ENCODE data around the gene PEX6. TPM values are rescaled to one million over a fixed set of nuclear protein-coding genes. Genes with fewer than 3 reads are reported as not detected.

The PEX6 gene
- total RNA-seq, 3 donors from 2014 or later = 13.0 to 22.3 (median 18.9) TPM

DNA sequence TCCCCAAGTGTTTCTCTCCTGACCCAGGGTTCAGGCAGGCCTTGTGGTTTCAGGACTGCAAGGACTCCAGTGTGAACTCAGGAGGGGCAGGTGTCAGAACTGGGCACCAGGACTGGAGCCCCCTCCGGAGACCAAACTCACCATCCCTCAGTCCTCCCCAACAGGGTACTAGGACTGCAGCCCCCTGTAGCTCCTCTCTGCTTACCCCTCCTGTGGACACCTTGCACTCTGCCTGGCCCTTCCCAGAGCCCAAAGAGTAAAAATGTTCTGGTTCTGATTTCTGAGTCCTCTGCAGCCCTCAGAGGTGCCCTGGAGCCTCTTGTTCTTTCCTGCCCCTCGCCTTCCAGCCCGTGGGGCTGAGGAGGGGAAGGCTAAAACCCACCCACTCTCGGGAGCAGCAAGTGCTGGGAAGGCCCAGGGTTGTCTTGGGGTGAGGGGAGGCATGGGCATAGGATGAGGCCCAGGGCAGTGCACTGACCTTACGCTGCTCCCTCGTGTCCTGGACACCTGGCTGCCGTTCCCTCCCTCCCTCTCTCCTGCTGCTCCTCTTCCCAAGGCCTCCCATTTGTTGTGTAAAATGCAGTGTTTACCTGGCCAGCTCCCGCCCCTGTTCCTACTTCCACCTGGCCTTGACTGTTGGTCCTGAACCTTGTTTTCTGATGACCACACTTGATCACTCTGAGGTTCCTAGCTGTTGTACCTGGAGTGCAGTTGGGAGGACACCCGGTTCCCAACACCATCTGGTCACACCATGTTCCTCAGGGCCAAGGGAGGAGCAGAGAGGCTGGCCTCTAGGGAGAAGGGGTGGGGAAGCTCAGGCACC, 39.8 kb downstream of the PEX6 start:
- no peak for TF ChIP-seq POLR2AphosphoS5 (IDR thresholded peaks at IDR 0.05)
- TF ChIP-seq POLR2A (IDR thresholded peaks at IDR 0.05) = no peak
- TF ChIP-seq, protein P1, sequence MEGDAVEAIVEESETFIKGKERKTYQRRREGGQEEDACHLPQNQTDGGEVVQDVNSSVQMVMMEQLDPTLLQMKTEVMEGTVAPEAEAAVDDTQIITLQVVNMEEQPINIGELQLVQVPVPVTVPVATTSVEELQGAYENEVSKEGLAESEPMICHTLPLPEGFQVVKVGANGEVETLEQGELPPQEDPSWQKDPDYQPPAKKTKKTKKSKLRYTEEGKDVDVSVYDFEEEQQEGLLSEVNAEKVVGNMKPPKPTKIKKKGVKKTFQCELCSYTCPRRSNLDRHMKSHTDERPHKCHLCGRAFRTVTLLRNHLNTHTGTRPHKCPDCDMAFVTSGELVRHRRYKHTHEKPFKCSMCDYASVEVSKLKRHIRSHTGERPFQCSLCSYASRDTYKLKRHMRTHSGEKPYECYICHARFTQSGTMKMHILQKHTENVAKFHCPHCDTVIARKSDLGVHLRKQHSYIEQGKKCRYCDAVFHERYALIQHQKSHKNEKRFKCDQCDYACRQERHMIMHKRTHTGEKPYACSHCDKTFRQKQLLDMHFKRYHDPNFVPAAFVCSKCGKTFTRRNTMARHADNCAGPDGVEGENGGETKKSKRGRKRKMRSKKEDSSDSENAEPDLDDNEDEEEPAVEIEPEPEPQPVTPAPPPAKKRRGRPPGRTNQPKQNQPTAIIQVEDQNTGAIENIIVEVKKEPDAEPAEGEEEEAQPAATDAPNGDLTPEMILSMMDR (IDR thresholded peaks at IDR 0.05) = no peak
- Histone ChIP-seq H3K4me1 (no peaks in the 10 kb centered on the region), H3K27ac (peak overlapping the region in 1 of 2 donors; percentile 50), H3K36me3 (no peaks in the 10 kb centered on the region), H3K4me3 (no peak overlapping the region), H3K27me3 (no peaks in the 10 kb centered on the region), H3K9me3 (no peaks in the 10 kb centered on the region)
- no peak for DNase-seq (ENCODE audit: low spot score in 2 of 2)
- intact Hi-C loops (cut with DNase I; ENCODE audit: low total_unique reads) = no loop called here

DNA sequence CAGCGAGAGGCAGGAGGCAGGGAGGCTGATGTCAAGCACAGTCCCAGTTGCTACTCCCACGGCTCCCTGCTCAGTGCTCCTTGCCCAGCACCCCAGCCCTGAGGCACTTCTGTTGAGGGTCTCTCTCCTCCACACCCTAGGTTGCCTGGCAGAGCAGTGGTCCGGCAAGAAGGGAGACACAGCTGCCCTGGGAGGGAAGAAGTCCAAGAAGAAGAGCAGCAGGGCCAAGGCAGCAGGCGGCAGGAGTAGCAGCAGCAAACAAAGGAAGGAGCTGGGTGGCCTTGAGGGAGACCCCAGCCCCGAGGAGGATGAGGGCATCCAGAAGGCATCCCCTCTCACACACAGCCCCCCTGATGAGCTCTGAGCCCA, 40.6 kb downstream of the PEX6 start:
- TF ChIP-seq POLR2AphosphoS5 (IDR thresholded peaks at IDR 0.05) (no peak), POLR2A (IDR thresholded peaks at IDR 0.05) (no peak)
- TF ChIP-seq, protein P1 (IDR thresholded peaks at IDR 0.05) = no peak
- DNase-seq (ENCODE audit: low spot score in 2 of 2) = no peak
- H3K36me3 ChIP-seq = no peaks in the 10 kb centered on the region
- no peaks in the 10 kb centered on the region for H3K9me3 ChIP-seq
- H3K27ac ChIP-seq = no peak overlapping the region
- H3K4me1 ChIP-seq = no peaks in the 10 kb centered on the region
- intact Hi-C loops (cut with DNase I; ENCODE audit: low total_unique reads) = no loop called here
- no peaks in the 10 kb centered on the region for H3K27me3 ChIP-seq
- H3K4me3 ChIP-seq = no peak overlapping the region

DNA sequence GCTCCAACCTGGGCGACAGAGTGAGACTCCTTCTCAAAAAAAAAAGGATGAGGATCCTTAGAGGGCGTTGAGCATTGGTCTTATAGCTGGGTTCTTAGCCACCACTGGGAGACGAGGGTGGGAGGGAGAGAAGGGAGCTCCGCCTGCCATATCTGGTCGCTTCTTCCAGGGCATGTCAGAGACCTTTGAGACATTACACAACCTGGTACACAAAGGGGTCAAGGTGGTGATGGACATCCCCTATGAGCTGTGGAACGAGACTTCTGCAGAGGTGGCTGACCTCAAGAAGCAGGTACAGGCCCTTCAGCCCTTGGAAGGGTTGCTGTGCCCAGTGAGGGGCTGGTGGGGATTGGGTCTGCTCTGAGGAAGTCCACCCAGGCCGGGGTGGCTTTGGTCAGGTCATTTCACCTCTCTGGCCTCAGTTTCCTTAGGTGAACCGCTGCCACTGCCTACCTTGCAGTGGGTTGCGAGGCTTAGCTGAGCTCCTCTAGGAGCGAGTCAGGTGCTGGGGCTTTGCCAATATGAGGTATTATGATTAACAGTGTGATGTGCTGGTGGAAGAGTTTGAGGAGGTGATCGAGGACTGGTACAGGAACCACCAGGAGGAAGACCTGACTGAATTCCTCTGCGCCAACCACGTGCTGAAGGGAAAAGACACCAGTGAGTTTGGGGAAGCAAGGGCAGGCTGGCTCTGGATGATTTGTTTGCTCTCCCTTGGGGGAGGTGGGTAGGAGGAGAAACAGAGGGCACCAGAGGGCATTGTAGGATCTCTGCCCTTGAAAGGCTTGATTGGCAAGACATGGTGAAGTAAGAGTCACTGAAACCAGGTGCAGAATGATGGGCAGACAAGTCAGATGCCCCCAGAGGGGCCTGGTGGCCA, 41.2 kb downstream of the PEX6 start:
- H3K4me1 ChIP-seq = no peaks in the 10 kb centered on the region
- intact Hi-C loops (cut with DNase I; ENCODE audit: low total_unique reads) = no loop called here
- no peak overlapping the region for H3K4me3 ChIP-seq
- H3K36me3 ChIP-seq = no peaks in the 10 kb centered on the region
- DNase-seq (ENCODE audit: low spot score in 2 of 2) = no peak
- H3K9me3 ChIP-seq = no peaks in the 10 kb centered on the region
- no peak for TF ChIP-seq POLR2AphosphoS5 (IDR thresholded peaks at IDR 0.05)
- no peak for TF ChIP-seq POLR2A (IDR thresholded peaks at IDR 0.05)
- TF ChIP-seq, protein P1 (IDR thresholded peaks at IDR 0.05) = no peak
- no peak overlapping the region for H3K27ac ChIP-seq
- H3K27me3 ChIP-seq = no peaks in the 10 kb centered on the region

DNA sequence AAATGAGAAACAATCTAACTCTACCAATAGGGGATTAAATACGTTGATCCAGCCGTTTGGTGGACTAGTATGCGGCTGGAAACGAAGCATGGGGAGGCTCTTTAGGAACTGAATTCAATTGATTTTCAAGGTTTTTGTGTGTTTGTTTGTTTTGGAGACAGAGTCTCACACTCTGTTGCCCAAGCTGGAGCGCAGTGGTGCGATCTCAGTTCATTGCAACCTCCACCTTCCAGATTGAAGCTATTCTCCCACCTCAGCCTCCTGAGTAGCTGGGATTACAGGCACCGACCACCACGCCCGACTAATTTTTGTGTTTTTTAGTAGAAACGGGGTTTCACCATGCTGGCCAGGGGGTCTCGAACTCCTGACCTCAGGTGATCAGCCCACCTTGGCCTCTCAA, 42.6 kb downstream of the PEX6 start:
- DNase-seq (ENCODE audit: low spot score in 2 of 2) = no peak
- Histone ChIP-seq H3K27me3 (no peaks in the 10 kb centered on the region), H3K9me3 (no peaks in the 10 kb centered on the region), H3K27ac (no peak overlapping the region), H3K4me1 (peaks cover 0 to 7% of the 10 kb centered on the region in 2 donors), H3K4me3 (no peak overlapping the region), H3K36me3 (no peaks in the 10 kb centered on the region)
- intact Hi-C loops (cut with DNase I; ENCODE audit: low total_unique reads) = no loop called here
- TF ChIP-seq POLR2AphosphoS5 (IDR thresholded peaks at IDR 0.05) (no peak), POLR2A (IDR thresholded peaks at IDR 0.05) (no peak)
- TF ChIP-seq, protein P1 (IDR thresholded peaks at IDR 0.05) = no peak

DNA sequence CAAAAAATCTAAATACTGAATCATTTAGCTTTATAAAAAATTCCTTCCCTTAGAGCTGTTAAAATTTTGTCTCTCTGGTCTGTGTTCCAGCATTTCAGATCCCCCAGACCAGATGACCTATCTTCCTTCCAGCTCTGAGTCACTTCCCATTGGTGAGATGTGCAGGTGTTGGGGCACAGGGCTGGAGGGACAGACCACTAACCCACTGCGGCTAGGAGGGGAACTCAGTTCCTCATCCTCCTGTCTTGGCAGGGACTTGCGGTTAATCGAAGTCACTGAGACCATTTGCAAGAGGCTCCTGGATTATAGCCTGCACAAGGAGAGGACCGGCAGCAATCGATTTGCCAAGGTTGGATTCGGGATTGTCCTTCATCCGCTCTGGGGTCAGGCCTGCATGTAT, 43.7 kb downstream of the PEX6 start:
- H3K4me3 ChIP-seq = no peak overlapping the region
- no peak for DNase-seq (ENCODE audit: low spot score in 2 of 2)
- intact Hi-C loops (cut with DNase I; ENCODE audit: low total_unique reads) = no loop called here
- H3K4me1 ChIP-seq = peaks cover 5 to 13% of the 10 kb centered on the region in 2 donors
- no peaks in the 10 kb centered on the region for H3K27me3 ChIP-seq
- no peaks in the 10 kb centered on the region for H3K36me3 ChIP-seq
- no peaks in the 10 kb centered on the region for H3K9me3 ChIP-seq
- no peak overlapping the region for H3K27ac ChIP-seq
- no peak for TF ChIP-seq POLR2A (IDR thresholded peaks at IDR 0.05)
- no peak for TF ChIP-seq POLR2AphosphoS5 (IDR thresholded peaks at IDR 0.05)
- TF ChIP-seq, protein P1 (IDR thresholded peaks at IDR 0.05) = no peak

All from breast epithelium (tissue), 4 donors.